H1 (cell line): ENCODE results near the gene ATAD3A. TPM values are rescaled to one million over a fixed set of nuclear protein-coding genes. Genes with fewer than 3 reads are reported as not detected.

Experiments
- CTCF ChIA-PET: fragments of 300-600 bp; sonication (Branson Sonifier 250); formaldehyde crosslinking; loops from one replicate; lab custom pipeline; 2021; ENCODE audit not compliant: partially characterized antibody; lab: Charles Lee
- POLR2A ChIA-PET: fragments of 300-600 bp; sonication (Branson Sonifier 250); formaldehyde crosslinking; loops from one replicate; lab custom pipeline; 2021; ENCODE audit warnings: inconsistent platforms; ENCODE audit not compliant: partially characterized antibody; lab: Charles Lee
- DNase-seq, 2 experiments: peaks; one replicate each; pipeline versions ENCODE4 v3.0.0 to v3.0.0-alpha.2; 2010 to 2022; ENCODE audit warnings: low spot score in 2 of 2, low read depth in 1 of 2, mixed read lengths in 1 of 2
- FAIRE-seq: peaks from 2 replicates; lab custom pipeline; 2011; peaks lifted over from hg19 to GRCh38; lab: Jason Lieb, UNC
- H2AFZ ChIP-seq: 2 replicates; pipeline ENCODE4 v1.8.1; 2012; ENCODE audit warnings: low read length, inconsistent platforms
- H2AK5ac ChIP-seq: 2 replicates; pipeline ENCODE4 v1.6.1; 2013; ENCODE audit warnings: low read depth, low read length
- H2BK120ac ChIP-seq: replicated peaks from 2 replicates; pipeline ENCODE3; 2013; ENCODE audit warnings: low read depth, low read length, inconsistent platforms
- H2BK12ac ChIP-seq: 2 replicates; pipeline ENCODE4 v1.6.1; 2013; ENCODE audit warnings: low read depth, low read length
- H2BK15ac ChIP-seq: 2 replicates; pipeline ENCODE4 v1.6.1; 2013; ENCODE audit warnings: low read length
- H2BK20ac ChIP-seq: 2 replicates; pipeline ENCODE4 v1.6.1; 2013; ENCODE audit warnings: low read length
- H2BK5ac ChIP-seq: 2 replicates; pipeline ENCODE4 v1.6.1; 2013; ENCODE audit warnings: low read depth, low read length
- H3K14ac ChIP-seq: 2 replicates; pipeline ENCODE4 v1.6.1; 2013; ENCODE audit warnings: inconsistent platforms; ENCODE audit not compliant: insufficient read length
- H3K18ac ChIP-seq: 2 replicates; pipeline ENCODE4 v1.6.1; 2013; ENCODE audit warnings: low read length; ENCODE audit errors: extremely low read depth
- H3K23ac ChIP-seq: 2 replicates; pipeline ENCODE4 v1.6.1; 2013; ENCODE audit warnings: inconsistent platforms; ENCODE audit not compliant: insufficient read length
- H3K23me2 ChIP-seq: 2 replicates; pipeline ENCODE4 v1.6.1; 2013; ENCODE audit warnings: low read depth, low read length
- H3K27ac ChIP-seq: 2 replicates; pipeline ENCODE4 v1.6.1; 2011; ENCODE audit warnings: low read depth, low read length, inconsistent platforms
- H3K27me3 ChIP-seq, 4 experiments: replicated peaks in 1 of 4; 1 replicate in 1 of 4; 2 replicates in 3 of 4; pipeline versions ENCODE4 v1.6.1 to v1.8.1; 2011 to 2013; ENCODE audit warnings: low read length in 3 of 4, mild to moderate bottlenecking in 3 of 4, inconsistent platforms in 2 of 4, mixed read lengths in 2 of 4, moderate library complexity in 1 of 4; ENCODE audit not compliant: control insufficient read depth in 3 of 4, insufficient read depth in 3 of 4; ENCODE audit errors: extremely low read depth in 1 of 4
- H3K36me3 ChIP-seq, 4 experiments: 2 replicates each; pipeline versions ENCODE4 v1.6.1 to v1.8.1; 2011 to 2013; ENCODE audit warnings: mild to moderate bottlenecking in 4 of 4, low read length in 3 of 4, moderate library complexity in 2 of 4, control low read depth in 1 of 4, inconsistent platforms in 1 of 4; ENCODE audit not compliant: insufficient read depth in 4 of 4, control insufficient read depth in 2 of 4
- H3K4ac ChIP-seq: replicated peaks from 2 replicates; pipeline ENCODE3; 2013; ENCODE audit warnings: low read length, low read depth, mixed read lengths, inconsistent platforms; ENCODE audit not compliant: insufficient read length
- H3K4me1 ChIP-seq, 4 experiments: replicated peaks in 1 of 4; 1 replicate in 1 of 4; 2 replicates in 3 of 4; pipeline versions ENCODE4 v1.6.1 to v1.8.1; 2011 to 2013; ENCODE audit warnings: low read length in 3 of 4, inconsistent platforms in 2 of 4, mixed read lengths in 1 of 4; ENCODE audit not compliant: insufficient read depth in 4 of 4, control insufficient read depth in 3 of 4
- H3K4me2 ChIP-seq, 2 experiments: 2 replicates each; pipeline versions ENCODE4 v1.6.1 to v1.8.1; 2011 to 2013; ENCODE audit warnings: low read depth in 2 of 2, low read length in 2 of 2, control low read depth in 1 of 2, inconsistent platforms in 1 of 2, mild to moderate bottlenecking in 1 of 2; ENCODE audit not compliant: insufficient read depth in 1 of 2
- H3K4me3 ChIP-seq, 4 experiments: fragments of 200-600, 300-600 bp in 1 of 4; sonication (generic), shearing (Covaris generic), sonication (Bioruptor Twin) in 1 of 4; 2 replicates each; pipeline versions ENCODE4 v1.5.1 to v1.8.1; 2011 to 2016; ENCODE audit warnings: low read length in 4 of 4, low read depth in 3 of 4, control low read depth in 2 of 4, inconsistent platforms in 2 of 4, mild to moderate bottlenecking in 2 of 4, mixed read lengths in 1 of 4, moderate library complexity in 1 of 4; ENCODE audit not compliant: insufficient read depth in 2 of 4; ENCODE audit errors: extremely low read depth in 1 of 4
- H3K56ac ChIP-seq: replicated peaks from 2 replicates; pipeline ENCODE3; 2013; ENCODE audit warnings: low read depth, mild to moderate bottlenecking, mixed read lengths, low read length, inconsistent platforms; ENCODE audit not compliant: insufficient read length
- H3K79me1 ChIP-seq: 2 replicates; pipeline ENCODE4 v1.6.1; 2013; ENCODE audit warnings: low read depth, low read length, control low read depth
- H3K79me2 ChIP-seq, 2 experiments: 2 replicates each; pipeline versions ENCODE4 v1.6.1 to v1.8.1; 2012 to 2013; ENCODE audit warnings: low read length in 2 of 2, mild to moderate bottlenecking in 2 of 2, inconsistent platforms in 1 of 2; ENCODE audit not compliant: insufficient read depth in 2 of 2, control insufficient read depth in 1 of 2
- H3K9ac ChIP-seq, 4 experiments: replicated peaks in 1 of 4; 1 replicate in 1 of 4; 2 replicates in 3 of 4; pipeline versions ENCODE4 v1.6.1 to v1.8.1; 2011 to 2013; ENCODE audit warnings: low read depth in 3 of 4, low read length in 3 of 4, control low read depth in 2 of 4, mild to moderate bottlenecking in 2 of 4, moderate library complexity in 2 of 4, inconsistent platforms in 1 of 4; ENCODE audit errors: extremely low read depth in 1 of 4
- H3K9me3 ChIP-seq, 2 experiments: 2 replicates each; pipeline versions ENCODE4 v1.6.1 to v1.8.1; 2012 to 2013; ENCODE audit warnings: mild to moderate bottlenecking in 2 of 2, moderate library complexity in 2 of 2, control low read depth in 1 of 2, inconsistent platforms in 1 of 2, low read depth in 1 of 2, low read length in 1 of 2, mixed read lengths in 1 of 2; ENCODE audit not compliant: insufficient read depth in 2 of 2
- H4K20me1 ChIP-seq, 2 experiments: replicated peaks in 1 of 2; 2 replicates each; pipeline versions ENCODE3 to v1.8.1; 2011 to 2013; ENCODE audit warnings: inconsistent platforms in 2 of 2, low read length in 2 of 2, mild to moderate bottlenecking in 1 of 2; ENCODE audit not compliant: insufficient read depth in 2 of 2, control insufficient read depth in 1 of 2
- H4K5ac ChIP-seq: 2 replicates; pipeline ENCODE4 v1.6.1; 2013; ENCODE audit warnings: low read length, low read depth, mixed read lengths, inconsistent platforms; ENCODE audit not compliant: insufficient read length
- H4K8ac ChIP-seq: 2 replicates; pipeline ENCODE4 v1.8.0; 2013; ENCODE audit warnings: mild to moderate bottlenecking, moderate library complexity, low read length, inconsistent platforms; ENCODE audit not compliant: insufficient read depth; ENCODE audit errors: extremely low read depth
- H4K91ac ChIP-seq: replicated peaks from 2 replicates; pipeline ENCODE3; 2013; ENCODE audit warnings: low read length, mixed read lengths, inconsistent platforms; ENCODE audit not compliant: insufficient read length
- CHD1 ChIP-seq: IDR thresholded peaks from 2 replicates; pipeline ENCODE4 v1.6.1; 2012; ENCODE audit warnings: low read depth, low read length, improper control_type of control experiment
- POLR2A ChIP-seq, 2 experiments: IDR thresholded peaks; 1 replicate in 1 of 2; 2 replicates in 1 of 2; pipeline ENCODE4 v1.6.1; 2011; ENCODE audit warnings: low read depth in 2 of 2, low read length in 2 of 2, mild to moderate bottlenecking in 2 of 2; ENCODE audit errors: control extremely low read depth in 1 of 2
- SIN3A ChIP-seq, 2 experiments: IDR thresholded peaks in 1 of 2; conservative IDR thresholded peaks in 1 of 2; 2 replicates each; pipeline ENCODE4 v1.6.1; 2011 to 2012; ENCODE audit warnings: low read length in 2 of 2, improper control_type of control experiment in 1 of 2, low read depth in 1 of 2, mild to moderate bottlenecking in 1 of 2
- SP4 ChIP-seq: IDR thresholded peaks from 2 replicates; pipeline ENCODE4 v1.6.1; 2012; ENCODE audit warnings: low read length, inconsistent platforms
- WGBS, 2 experiments: shearing (Covaris generic) in 1 of 2; methylation state at CpG; one replicate each; pipeline versions ENCODE4 v1.1.6 to v1.1.7; 2013 to 2015; ENCODE audit warnings: low lambda C conversion rate in 2 of 2, mixed read lengths in 2 of 2, inconsistent platforms in 1 of 2, low coverage in 1 of 2, missing lambda C conversion rate in 1 of 2; ENCODE audit not compliant: insufficient replicate concordance in 2 of 2, insufficient coverage in 1 of 2, insufficient read length in 1 of 2; ENCODE audit errors: extremely low coverage in 1 of 2, missing lambda C conversion rate in 1 of 2; 5-methylcytosine and 5-hydroxymethylcytosine counted together
- polyA plus RNA-seq, 7 experiments: library from polyadenylated mRNA; depleted of rRNA in 3 of 7; stranded (reverse) in 5 of 7; unstranded in 2 of 7; fragments of >200 nt in 5 of 7; fragments of 200-250 nt in 2 of 7; gene quantifications; 1 replicate in 5 of 7; 2 replicates in 1 of 7; 4 replicates in 1 of 7; pipeline versions ENCODE4 v1.2.1 to v1.2.3, GENCODE V29; 2011 to 2013; ENCODE audit warnings: missing spikeins in 2 of 7, mixed read lengths in 2 of 7
- total RNA-seq: library from RNA; stranded (reverse); fragmentation: NEBNext Ultra II Directional; extraction: Animal tissue kit (Norgen Biotek cat#: 25700); gene quantifications from 2 replicates; pipeline ENCODE4 v1.2.1, GENCODE V29; 2021

Gene ATAD3A
- total and polyA plus RNA-seq, 2 of the 8 experiments (the other 6 are each of a cell fraction or from before 2014, with no cell fraction given) = 28.3 to 64.7 TPM

DNA sequence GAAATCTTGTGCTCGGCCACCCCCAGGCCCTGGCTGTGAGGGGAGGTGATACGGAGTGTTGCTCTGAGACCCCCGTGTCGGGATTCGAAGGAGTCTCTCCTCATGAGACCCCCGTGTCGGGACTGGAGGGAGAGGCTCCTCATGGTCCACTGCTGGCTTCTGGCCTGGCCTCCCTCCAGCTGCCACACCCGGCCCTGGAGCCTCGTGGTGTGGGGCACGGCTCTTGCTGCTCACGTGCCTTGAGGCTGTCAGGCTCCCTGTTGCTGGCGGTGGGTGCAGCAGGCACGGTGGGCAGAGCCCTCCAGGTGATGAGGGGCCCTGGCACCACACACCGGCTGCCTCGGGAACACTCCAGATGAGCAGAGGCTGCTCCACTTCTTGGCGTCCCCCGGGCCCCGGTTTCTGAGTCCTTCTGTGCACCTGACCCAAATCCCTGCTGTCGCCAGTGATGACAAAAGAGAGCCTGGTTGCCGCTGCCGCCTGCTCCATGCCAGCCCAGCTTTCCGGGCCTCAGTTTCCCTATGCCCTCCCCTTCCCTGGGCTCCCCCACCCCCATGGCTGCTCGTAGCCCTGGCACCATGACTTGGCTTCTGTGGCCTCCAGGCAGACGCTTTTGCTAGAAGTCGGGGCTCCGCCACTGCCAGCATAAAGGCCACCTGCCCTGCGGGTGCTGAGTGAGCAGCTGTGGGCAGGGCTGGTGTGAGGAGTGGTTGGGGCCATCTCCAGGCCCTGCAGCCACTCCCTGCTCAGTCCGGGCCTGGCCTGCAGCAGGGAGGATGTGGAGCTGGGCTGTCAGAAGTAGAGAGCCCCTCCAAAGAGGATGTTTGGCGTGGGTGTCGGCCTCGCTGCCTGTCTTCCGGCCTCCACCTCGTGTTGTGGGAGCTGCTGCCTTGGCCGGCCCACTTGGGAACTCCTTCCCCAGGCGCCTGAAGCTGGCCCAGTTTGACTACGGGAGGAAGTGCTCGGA is 16.6 kb downstream of the ATAD3A start:
- no peak overlapping the region for H3K23ac ChIP-seq
- H3K4me2 ChIP-seq = no peak overlapping the region
- no peak overlapping the region for H2BK20ac ChIP-seq
- H3K79me1 ChIP-seq = no peaks in the 10 kb centered on the region
- TF ChIP-seq SP4 (no peak), POLR2A (IDR thresholded peaks at IDR 0.05; ENCODE audit: control extremely low read depth in 1 of 2, low read depth in 2 of 2, low read length in 2 of 2) (no peak), SIN3A (conservative IDR thresholded peaks at IDR 0.05 in 1 of 2, IDR thresholded peaks at IDR 0.05 in 1 of 2; ENCODE audit: low read depth in 1 of 2, low read length in 2 of 2) (no peak), CHD1 (no peak)
- H4K91ac ChIP-seq = no peak overlapping the region
- H2BK15ac ChIP-seq = no peak overlapping the region
- H3K56ac ChIP-seq = no peak overlapping the region
- H4K8ac ChIP-seq = no peak overlapping the region
- ChIA-PET POLR2A (interaction anchor here (0.8 to 1.7 kb wide), 4 partner anchors 10 to 26 kb away, joined by 3 to 9 read pairs (median 4); partner anchors contain the start of gene ATAD3A), CTCF (interaction anchor here (0.7 kb wide), 1 partner anchor 22 kb away, joined by 3 read pairs; no protein-coding TSS in a partner anchor)
- H3K18ac ChIP-seq = no peak overlapping the region
- H2BK12ac ChIP-seq = no peak overlapping the region
- no peak overlapping the region for H2BK120ac ChIP-seq
- no peak overlapping the region for H3K4ac ChIP-seq
- H2AK5ac ChIP-seq = no peak overlapping the region
- no peak for FAIRE-seq
- H3K4me1 ChIP-seq = no peaks in the 10 kb centered on the region
- H4K5ac ChIP-seq = no peak overlapping the region
- H2BK5ac ChIP-seq = no peak overlapping the region
- H3K27me3 ChIP-seq = no peaks in the 10 kb centered on the region
- no peaks in the 10 kb centered on the region for H3K23me2 ChIP-seq
- H3K27ac ChIP-seq = no peak overlapping the region
- peaks cover 4 to 34% (median 11%) of the 10 kb centered on the region in 4 experiments; a peak in 4 of 8 replicates for H3K36me3 ChIP-seq
- H3K14ac ChIP-seq = no peak overlapping the region
- H3K9me3 ChIP-seq = peaks cover 3 to 5% of the 10 kb centered on the region in 2 experiments; a peak in 1 of 4 replicates
- DNase-seq = no peak
- H2AFZ ChIP-seq = no peak overlapping the region
- no peaks in the 10 kb centered on the region for H3K79me2 ChIP-seq
- H4K20me1 ChIP-seq = peaks cover 0 to 1% of the 10 kb centered on the region in 2 experiments
- 96% methylated on average over 29 of the region's 37 CpGs; no CpG with 5 or more reads in 1 of the 2 experiments for WGBS, 2 experiments
- no peak overlapping the region for H3K9ac ChIP-seq
- no peak overlapping the region for H3K4me3 ChIP-seq
